ENCODE results near the gene C4orf46. TPM values are rescaled to one million over a fixed set of nuclear protein-coding genes. Genes with fewer than 3 reads are reported as not detected.

The C4orf46 gene
- total RNA-seq, 2 experiments from 2014 or later = 23.9 to 30.4 TPM

DNA sequence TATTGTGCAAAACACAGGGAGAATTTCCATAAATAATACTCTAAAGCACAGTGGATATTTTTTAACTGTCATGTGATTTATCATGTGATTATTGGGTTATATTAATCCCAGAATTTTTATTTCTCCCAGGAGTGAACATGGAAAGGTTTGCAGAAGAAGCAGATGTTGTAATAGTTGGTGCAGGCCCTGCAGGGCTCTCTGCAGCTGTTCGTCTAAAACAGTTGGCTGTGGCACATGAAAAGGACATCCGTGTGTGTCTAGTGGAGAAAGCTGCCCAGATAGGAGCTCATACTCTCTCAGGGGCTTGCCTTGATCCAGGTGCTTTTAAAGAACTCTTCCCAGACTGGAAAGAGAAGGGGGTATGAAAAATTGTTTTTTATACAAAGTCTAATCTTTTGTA is 10.4 kb upstream of the C4orf46 start:
- POLR2A ChIA-PET = interaction anchor here (0.7 to 1.1 kb wide), 3 partner anchors 21 to 28 kb away, joined by 3 to 4 read pairs (median 3); no protein-coding TSS in a partner anchor

DNA sequence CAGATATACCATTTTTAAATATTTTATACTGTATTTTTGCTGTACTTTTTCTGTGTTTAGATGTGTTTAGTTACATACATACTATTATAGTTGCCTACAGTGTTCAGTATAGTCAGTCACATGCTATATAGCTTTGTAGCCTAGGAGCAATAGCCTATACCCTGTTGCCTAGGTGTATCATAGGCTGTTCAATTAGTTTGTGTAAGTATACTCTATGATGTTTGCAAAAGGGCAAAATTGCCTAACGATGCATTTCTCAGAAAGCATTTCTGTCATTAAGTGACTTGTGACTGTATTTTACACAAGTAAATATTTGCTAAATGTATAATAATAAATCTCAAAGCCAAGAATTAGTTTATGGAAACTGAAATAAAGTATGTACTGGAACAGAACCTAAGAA is 9.9 kb upstream of the C4orf46 start:
- Histone ChIP-seq H3K4me2 (ENCODE audit: low read length) (no peak overlapping the region), H3K79me2 (ENCODE audit: insufficient read depth, low read depth, low read length) (no peaks in the 10 kb centered on the region), H3K9me3 (ENCODE audit: low read length) (no peaks in the 10 kb centered on the region), H3K9me2 (ENCODE audit: insufficient read depth, low read length) (no peaks in the 10 kb centered on the region), H4K20me1 (ENCODE audit: insufficient read depth, low read length) (no peaks in the 10 kb centered on the region), H3K4me3 (ENCODE audit: low read depth, low read length, poor library complexity, severe bottlenecking) (no peak overlapping the region), H2AFZ (ENCODE audit: low read length) (no peak overlapping the region), H3K36me3 (ENCODE audit: insufficient read depth, low read length) (no peaks in the 10 kb centered on the region), H3K27ac (ENCODE audit: low read depth, low read length, poor library complexity, severe bottlenecking) (no peak overlapping the region), H3K4me1 (ENCODE audit: insufficient read depth, low read length, poor library complexity, severe bottlenecking) (no peaks in the 10 kb centered on the region)
- no peak for DNase-seq (ENCODE audit: low spot score)
- intact Hi-C loops (cut with micrococcal nuclease; ENCODE audit: unreplicated experiment) = no loop called here
- ChIA-PET CTCF (ENCODE audit: unreplicated experiment) (no interaction called here), POLR2A (interaction anchor here (0.5 to 1.3 kb wide), 7 partner anchors 18 to 465 kb away, joined by 3 to 8 read pairs (median 3); no protein-coding TSS in a partner anchor)
- TF ChIP-seq, protein P1, sequence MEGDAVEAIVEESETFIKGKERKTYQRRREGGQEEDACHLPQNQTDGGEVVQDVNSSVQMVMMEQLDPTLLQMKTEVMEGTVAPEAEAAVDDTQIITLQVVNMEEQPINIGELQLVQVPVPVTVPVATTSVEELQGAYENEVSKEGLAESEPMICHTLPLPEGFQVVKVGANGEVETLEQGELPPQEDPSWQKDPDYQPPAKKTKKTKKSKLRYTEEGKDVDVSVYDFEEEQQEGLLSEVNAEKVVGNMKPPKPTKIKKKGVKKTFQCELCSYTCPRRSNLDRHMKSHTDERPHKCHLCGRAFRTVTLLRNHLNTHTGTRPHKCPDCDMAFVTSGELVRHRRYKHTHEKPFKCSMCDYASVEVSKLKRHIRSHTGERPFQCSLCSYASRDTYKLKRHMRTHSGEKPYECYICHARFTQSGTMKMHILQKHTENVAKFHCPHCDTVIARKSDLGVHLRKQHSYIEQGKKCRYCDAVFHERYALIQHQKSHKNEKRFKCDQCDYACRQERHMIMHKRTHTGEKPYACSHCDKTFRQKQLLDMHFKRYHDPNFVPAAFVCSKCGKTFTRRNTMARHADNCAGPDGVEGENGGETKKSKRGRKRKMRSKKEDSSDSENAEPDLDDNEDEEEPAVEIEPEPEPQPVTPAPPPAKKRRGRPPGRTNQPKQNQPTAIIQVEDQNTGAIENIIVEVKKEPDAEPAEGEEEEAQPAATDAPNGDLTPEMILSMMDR (conservative IDR thresholded peaks at IDR 0.05; ENCODE audit: low read length) = no peak
- no peak for TF ChIP-seq EZH2phosphoT487 (IDR thresholded peaks at IDR 0.05; ENCODE audit: borderline replicate concordance, low read depth, low read length)
- BruUV-seq (replicated peaks) = no TSS peak

More for the DNA sequence above, 10.4 kb upstream of the C4orf46 start:
- Histone ChIP-seq H3K4me3 (ENCODE audit: low read depth, low read length, poor library complexity, severe bottlenecking) (no peak overlapping the region), H3K36me3 (ENCODE audit: insufficient read depth, low read length) (no peaks in the 10 kb centered on the region), H4K20me1 (ENCODE audit: insufficient read depth, low read length) (no peaks in the 10 kb centered on the region), H3K4me2 (ENCODE audit: low read length) (no peak overlapping the region), H3K4me1 (ENCODE audit: insufficient read depth, low read length, poor library complexity, severe bottlenecking) (no peaks in the 10 kb centered on the region), H3K27ac (ENCODE audit: low read depth, low read length, poor library complexity, severe bottlenecking) (no peak overlapping the region), H3K79me2 (ENCODE audit: insufficient read depth, low read depth, low read length) (no peaks in the 10 kb centered on the region), H3K9me2 (ENCODE audit: insufficient read depth, low read length) (no peaks in the 10 kb centered on the region), H2AFZ (ENCODE audit: low read length) (no peak overlapping the region), H3K9me3 (ENCODE audit: low read length) (no peaks in the 10 kb centered on the region)
- intact Hi-C loops (cut with micrococcal nuclease; ENCODE audit: unreplicated experiment) = no loop called here
- DNase-seq (ENCODE audit: low spot score) = no peak
- TF ChIP-seq, protein P1 (conservative IDR thresholded peaks at IDR 0.05; ENCODE audit: low read length) = no peak
- TF ChIP-seq EZH2phosphoT487 (IDR thresholded peaks at IDR 0.05; ENCODE audit: borderline replicate concordance, low read depth, low read length) = no peak
- CTCF ChIA-PET (ENCODE audit: unreplicated experiment) = no interaction called here
- BruUV-seq (replicated peaks) = no TSS peak

DNA sequence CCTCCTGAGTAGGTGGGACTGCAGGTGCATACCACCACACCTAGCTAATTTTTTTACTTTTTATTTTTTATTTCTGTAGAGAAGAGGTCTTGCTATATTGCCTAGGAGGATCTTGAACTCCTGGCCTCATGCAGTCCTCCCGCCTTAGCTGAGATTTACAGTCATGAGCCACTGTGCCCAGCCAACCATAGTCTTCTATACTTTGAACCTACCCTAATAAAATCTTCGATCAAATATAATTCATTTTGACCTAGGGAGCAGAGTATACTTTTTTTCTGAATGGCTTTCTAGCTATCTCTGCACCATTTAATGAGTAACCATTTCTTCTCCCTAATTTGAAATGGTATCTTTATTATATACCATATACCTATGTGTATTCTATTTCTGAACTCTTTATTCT is 7.1 kb upstream of the C4orf46 start:
- H3K9me3 ChIP-seq (ENCODE audit: low read length) = no peaks in the 10 kb centered on the region
- TF ChIP-seq, protein P1 (conservative IDR thresholded peaks at IDR 0.05; ENCODE audit: low read length) = no peak
- no peak for TF ChIP-seq EZH2phosphoT487 (IDR thresholded peaks at IDR 0.05; ENCODE audit: borderline replicate concordance, low read depth, low read length)
- H3K27ac ChIP-seq (ENCODE audit: low read depth, low read length, poor library complexity, severe bottlenecking) = no peak overlapping the region
- intact Hi-C loops (cut with micrococcal nuclease; ENCODE audit: unreplicated experiment) = no loop called here
- H3K4me1 ChIP-seq (ENCODE audit: insufficient read depth, low read length, poor library complexity, severe bottlenecking) = no peaks in the 10 kb centered on the region
- H3K79me2 ChIP-seq (ENCODE audit: insufficient read depth, low read depth, low read length) = peaks cover 4% of the 10 kb centered on the region; the same call in 1 of the 2 replicates
- no peak for DNase-seq (ENCODE audit: low spot score)
- H3K36me3 ChIP-seq (ENCODE audit: insufficient read depth, low read length) = no peaks in the 10 kb centered on the region
- no peaks in the 10 kb centered on the region for H4K20me1 ChIP-seq (ENCODE audit: insufficient read depth, low read length)
- H2AFZ ChIP-seq (ENCODE audit: low read length) = no peak overlapping the region
- POLR2A ChIA-PET = interaction anchor here (0.7 to 1.8 kb wide), 4 partner anchors 9 to 467 kb away, joined by 3 to 6 read pairs (median 4); no protein-coding TSS in a partner anchor
- H3K9me2 ChIP-seq (ENCODE audit: insufficient read depth, low read length) = no peaks in the 10 kb centered on the region
- H3K4me2 ChIP-seq (ENCODE audit: low read length) = no peak overlapping the region
- CTCF ChIA-PET (ENCODE audit: unreplicated experiment) = no interaction called here
- H3K4me3 ChIP-seq (ENCODE audit: low read depth, low read length, poor library complexity, severe bottlenecking) = no peak overlapping the region
- BruUV-seq (replicated peaks) = no TSS peak

Data from OCI-LY7 (cell line).